GM18520 (cell line): ENCODE results near the gene PIK3R2.

Experiments used
- ATAC-seq: cut with Tn5 transposase; IDR thresholded peaks from one replicate; pipeline ENCODE4 v1.9.1; 2021; ENCODE audit not compliant: unreplicated experiment

PIK3R2 gene

GRCh38 chr19:18122860-18123795, 29.8 kb upstream of the PIK3R2 start:
- no peak for ATAC-seq

GRCh38 chr19:18123819-18124218, 29.1 kb upstream of the PIK3R2 start:
- no peak for ATAC-seq

GRCh38 chr19:18126097-18126496, 26.9 kb upstream of the PIK3R2 start:
- no peak for ATAC-seq

- no peak for ATAC-seq
Measured at GRCh38 chr19:18128044-18128443, 24.9 kb upstream of the PIK3R2 start.

- ATAC-seq, result no peak
Measured at GRCh38 chr19:18128805-18129204, 24.2 kb upstream of the PIK3R2 start.

GRCh38 chr19:18130523-18131242, 22.3 kb upstream of the PIK3R2 start:
- ATAC-seq, result no peak

GRCh38 chr19:18131841-18132596, 20.9 kb upstream of the PIK3R2 start:
- no peak for ATAC-seq

GRCh38 chr19:18135712-18136584, 17.0 kb upstream of the PIK3R2 start:
- ATAC-seq, result no peak

GRCh38 chr19:18137242-18137641, 15.7 kb upstream of the PIK3R2 start:
- ATAC-seq, result no peak

GRCh38 chr19:18137657-18138339, 15.2 kb upstream of the PIK3R2 start:
- ATAC-seq, result no peak

- ATAC-seq, result no peak
Measured at GRCh38 chr19:18140473-18140872, 12.5 kb upstream of the PIK3R2 start.

GRCh38 chr19:18141031-18141430, 11.9 kb upstream of the PIK3R2 start:
- ATAC-seq, result no peak

- ATAC-seq, result no peak
Measured at GRCh38 chr19:18143902-18144301, 9.1 kb upstream of the PIK3R2 start.

- no peak for ATAC-seq
Measured at GRCh38 chr19:18144361-18144760, 8.6 kb upstream of the PIK3R2 start.

- no peak for ATAC-seq
Measured at GRCh38 chr19:18144906-18145305, 8.1 kb upstream of the PIK3R2 start.

- no peak for ATAC-seq
Measured at GRCh38 chr19:18145391-18145999, 7.5 kb upstream of the PIK3R2 start.

- no peak for ATAC-seq
Measured at GRCh38 chr19:18147396-18147795, 5.6 kb upstream of the PIK3R2 start.

- ATAC-seq, result no peak
Measured at GRCh38 chr19:18149596-18149975, 3.4 kb upstream of the PIK3R2 start.

- no peak for ATAC-seq
Measured at GRCh38 chr19:18150776-18151624, 2.0 kb upstream of the PIK3R2 start.
